OCI-LY7 (cell line): ENCODE measurements around the gene CPS1. TPM values are rescaled to one million over a fixed set of nuclear protein-coding genes. Genes with fewer than 3 reads are reported as not detected.

ENCODE experiments used
- BruUV-seq: library from RNA; stranded (reverse); fragments of 400-500 nt; replicated peaks from 2 replicates; lab custom pipeline; 2021; lab: Mats Ljungman, UMichigan
- CTCF ChIA-PET: fragments of 300-600 bp; sonication (Branson Sonifier 250); formaldehyde crosslinking; loops from one replicate; lab custom pipeline; 2022; ENCODE audit warnings: antibody characterized with exemption; ENCODE audit not compliant: unreplicated experiment; lab: Charles Lee
- POLR2A ChIA-PET: fragments of 300-600 bp; sonication (Branson Sonifier 250); formaldehyde crosslinking; loops from one replicate; lab custom pipeline; 2022; ENCODE audit warnings: antibody characterized with exemption; lab: Charles Lee
- DNase-seq: peaks from one replicate; pipeline ENCODE4 v3.0.0-alpha.2; 2015; ENCODE audit warnings: low spot score
- H2AFZ ChIP-seq: fragments of 200-600 bp; sonication (generic), shearing (Covaris generic); 2 replicates; pipeline ENCODE4 v1.6.1; 2014; ENCODE audit warnings: mild to moderate bottlenecking, antibody characterized with exemption, low read length, moderate library complexity
- H3K27ac ChIP-seq: fragments of 200-600 bp; sonication (generic); 2 replicates; pipeline ENCODE4 v1.5.1; 2014; ENCODE audit warnings: mixed run types, low read depth, mild to moderate bottlenecking, moderate library complexity, low read length, inconsistent platforms; ENCODE audit not compliant: poor library complexity, severe bottlenecking
- H3K36me3 ChIP-seq: fragments of 200-600 bp; sonication (generic); 2 replicates; pipeline ENCODE4 v1.6.1; 2014; ENCODE audit warnings: mild to moderate bottlenecking, antibody characterized with exemption, low read length, moderate library complexity, mixed read lengths; ENCODE audit not compliant: insufficient read depth
- H3K4me1 ChIP-seq: fragments of 200-600 bp; sonication (generic); 2 replicates; pipeline ENCODE4 v1.5.1; 2014; ENCODE audit warnings: mild to moderate bottlenecking, low read length; ENCODE audit not compliant: insufficient read depth, poor library complexity, severe bottlenecking
- H3K4me2 ChIP-seq: fragments of 200-600 bp; sonication (generic); 2 replicates; pipeline ENCODE4 v1.6.1; 2014; ENCODE audit warnings: mild to moderate bottlenecking, low read length
- H3K4me3 ChIP-seq: fragments of 200-600 bp; sonication (generic); 2 replicates; pipeline ENCODE4 v1.5.1; 2014; ENCODE audit warnings: mild to moderate bottlenecking, low read depth, low read length; ENCODE audit not compliant: poor library complexity, severe bottlenecking
- H3K79me2 ChIP-seq: fragments of 200-600 bp; sonication (generic); 2 replicates; pipeline ENCODE4 v1.6.1; 2016; ENCODE audit warnings: low read depth, mild to moderate bottlenecking, low read length, moderate library complexity, mixed read lengths; ENCODE audit not compliant: insufficient read depth
- H3K9me2 ChIP-seq: fragments of 200-600 bp; sonication (generic); 2 replicates; pipeline ENCODE4 v1.6.1; 2016; ENCODE audit warnings: mild to moderate bottlenecking, low read length, mixed read lengths; ENCODE audit not compliant: insufficient read depth
- H3K9me3 ChIP-seq: fragments of 200-600 bp; sonication (generic); 2 replicates; pipeline ENCODE4 v1.6.1; 2014; ENCODE audit warnings: mild to moderate bottlenecking, mixed run types, low read length, mixed read lengths
- H4K20me1 ChIP-seq: fragments of 200-600 bp; sonication (generic); 2 replicates; pipeline ENCODE4 v1.6.1; 2014; ENCODE audit warnings: mild to moderate bottlenecking, antibody characterized with exemption, low read length, moderate library complexity, mixed read lengths; ENCODE audit not compliant: insufficient read depth
- CTCF ChIP-seq: fragments of 200-600 bp; sonication (generic); conservative IDR thresholded peaks from 2 replicates; pipeline ENCODE4 v1.5.1; 2014; ENCODE audit warnings: mild to moderate bottlenecking, antibody characterized with exemption, low read length, moderate library complexity, mixed read lengths
- EZH2phosphoT487 ChIP-seq: fragments of 200-600 bp; sonication (generic); IDR thresholded peaks from 2 replicates; pipeline ENCODE4 v1.6.1; 2018; ENCODE audit warnings: low read depth, borderline replicate concordance, mild to moderate bottlenecking, mixed run types, antibody characterized with exemption, low read length, moderate library complexity, mixed read lengths
- intact Hi-C: fragments of 100-400 bp; cut with micrococcal nuclease; formaldehyde crosslinking; loops from one replicate; pipeline ENCODE4 v1.10.0; 2022; ENCODE audit not compliant: unreplicated experiment
- total RNA-seq, 2 experiments: library from RNA; depleted of rRNA in 1 of 2; stranded (reverse); fragments of >200 nt in 1 of 2; shearing (Covaris generic) in 1 of 2; gene quantifications; 2 replicates each; pipeline ENCODE4 v1.2.3, GENCODE V29; 2014 to 2022

CPS1 gene
- total RNA-seq, 2 experiments from 2014 or later, result 0.06 to 0.27 TPM

DNA sequence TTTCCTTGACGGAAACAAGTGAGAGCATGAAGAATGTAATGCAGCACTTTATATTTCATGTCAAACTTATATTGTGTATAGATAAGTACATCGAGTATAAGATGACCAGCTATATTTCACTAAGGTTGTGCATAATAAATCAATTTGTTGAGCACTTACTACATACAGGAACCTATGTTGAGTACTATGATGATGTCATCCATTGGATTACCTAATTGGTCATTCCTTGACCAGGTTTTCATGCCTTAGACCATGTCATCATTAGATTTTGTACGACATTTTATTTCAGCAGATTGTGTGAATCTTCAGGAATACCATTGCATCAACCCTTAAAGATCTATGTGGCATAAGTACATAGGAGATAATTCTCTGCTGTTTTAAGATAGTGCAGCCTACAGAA, 119.7 kb downstream of the CPS1 start:
- ChIA-PET CTCF (no interaction called here), POLR2A (interaction anchor here (1.1 kb wide), 1 partner anchor 13 kb away, joined by 4 read pairs; no protein-coding TSS in a partner anchor)
- Histone ChIP-seq H3K9me2 (no peaks in the 10 kb centered on the region), H3K4me1 (no peaks in the 10 kb centered on the region), H3K4me3 (no peak overlapping the region), H3K27ac (no peak overlapping the region), H3K4me2 (no peak overlapping the region), H3K79me2 (no peaks in the 10 kb centered on the region), H3K36me3 (no peaks in the 10 kb centered on the region), H3K9me3 (no peaks in the 10 kb centered on the region), H2AFZ (no peak overlapping the region), H4K20me1 (no peaks in the 10 kb centered on the region)
- no TSS peak for BruUV-seq
- TF ChIP-seq EZH2phosphoT487 (no peak), CTCF (no peak)
- intact Hi-C loops, result no loop called here
- DNase-seq, result no peak

GRCh38 chr2:210681491-210681890, 125.1 kb downstream of the CPS1 start:
- POLR2A ChIA-PET, result interaction anchor here (0.5 to 1.1 kb wide), 2 partner anchors 8 to 11 kb away, joined by 3 read pairs; no protein-coding TSS in a partner anchor
- Histone ChIP-seq H2AFZ (no peak overlapping the region), H3K36me3 (no peaks in the 10 kb centered on the region), H3K4me2 (no peak overlapping the region), H3K4me1 (no peaks in the 10 kb centered on the region), H3K27ac (no peak overlapping the region), H3K4me3 (no peak overlapping the region), H3K79me2 (no peaks in the 10 kb centered on the region), H4K20me1 (no peaks in the 10 kb centered on the region), H3K9me3 (no peaks in the 10 kb centered on the region), H3K9me2 (no peaks in the 10 kb centered on the region)
- no TSS peak for BruUV-seq
- CTCF ChIA-PET, result no interaction called here
- no peak for DNase-seq
- TF ChIP-seq CTCF, result no peak
- TF ChIP-seq EZH2phosphoT487, result no peak
- intact Hi-C loops, result no loop called here

- no peaks in the 10 kb centered on the region for H3K9me2 ChIP-seq
- no peaks in the 10 kb centered on the region for H3K9me3 ChIP-seq
- H2AFZ ChIP-seq, result no peak overlapping the region
- H3K27ac ChIP-seq, result no peak overlapping the region
- no peak for DNase-seq
- no peaks in the 10 kb centered on the region for H4K20me1 ChIP-seq
- no peak overlapping the region for H3K4me2 ChIP-seq
- H3K36me3 ChIP-seq, result no peaks in the 10 kb centered on the region
- intact Hi-C loops, result no loop called here
- no peak for TF ChIP-seq EZH2phosphoT487
- TF ChIP-seq CTCF, result no peak
- ChIA-PET CTCF (no interaction called here), POLR2A (interaction anchor here (0.7 kb wide), 2 partner anchors 158 to 585 kb away, joined by 3 read pairs; no protein-coding TSS in a partner anchor)
- H3K4me3 ChIP-seq, result no peak overlapping the region
- H3K4me1 ChIP-seq, result no peaks in the 10 kb centered on the region
- no TSS peak for BruUV-seq
- H3K79me2 ChIP-seq, result no peaks in the 10 kb centered on the region
Observed at GRCh38 chr2:210686401-210686800, 130.0 kb downstream of the CPS1 start.
